Measurements from ENCODE around the gene OR10K1. TPM values are rescaled to one million over a fixed set of nuclear protein-coding genes. Genes with fewer than 3 reads are reported as not detected.

Gene OR10K1
- total and polyA plus RNA-seq, 3 donors from 2014 or later: not detected

DNA sequence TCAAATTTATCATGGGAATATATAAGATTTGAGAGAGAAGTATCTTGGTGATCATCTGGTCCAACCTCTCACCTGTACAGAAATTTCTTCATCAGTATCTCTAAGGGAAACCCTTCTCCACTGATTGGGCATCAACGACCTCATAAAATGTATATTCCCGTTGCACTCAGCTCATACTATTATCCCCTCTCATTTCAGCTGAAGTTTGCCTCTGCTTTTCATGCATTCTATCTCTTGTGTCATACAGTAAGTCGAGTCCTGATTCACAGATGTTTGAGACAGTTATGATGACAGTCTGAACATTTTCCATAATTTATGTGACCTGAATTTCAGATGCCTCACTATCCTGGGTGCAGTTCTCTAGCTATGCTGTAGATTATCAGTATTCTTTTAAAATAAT lies 31.4 kb downstream of the OR10K1 start:
- Histone ChIP-seq H3K4me3 (no peak overlapping the region), H3K27me3 (no peaks in the 10 kb centered on the region), H3K27ac (no peak overlapping the region), H3K9me3 (no peaks in the 10 kb centered on the region), H3K36me3 (ENCODE audit: low read depth, missing control alignments) (no peaks in the 10 kb centered on the region), H3K4me1 (no peaks in the 10 kb centered on the region)
- intact Hi-C loops (cut with DNase I; ENCODE audit: low total_unique reads): no loop called here
- WGBS, 2 donors: 81 to 88% methylated on average over 3 of the region's 3 CpGs
- TF ChIP-seq, protein P1, sequence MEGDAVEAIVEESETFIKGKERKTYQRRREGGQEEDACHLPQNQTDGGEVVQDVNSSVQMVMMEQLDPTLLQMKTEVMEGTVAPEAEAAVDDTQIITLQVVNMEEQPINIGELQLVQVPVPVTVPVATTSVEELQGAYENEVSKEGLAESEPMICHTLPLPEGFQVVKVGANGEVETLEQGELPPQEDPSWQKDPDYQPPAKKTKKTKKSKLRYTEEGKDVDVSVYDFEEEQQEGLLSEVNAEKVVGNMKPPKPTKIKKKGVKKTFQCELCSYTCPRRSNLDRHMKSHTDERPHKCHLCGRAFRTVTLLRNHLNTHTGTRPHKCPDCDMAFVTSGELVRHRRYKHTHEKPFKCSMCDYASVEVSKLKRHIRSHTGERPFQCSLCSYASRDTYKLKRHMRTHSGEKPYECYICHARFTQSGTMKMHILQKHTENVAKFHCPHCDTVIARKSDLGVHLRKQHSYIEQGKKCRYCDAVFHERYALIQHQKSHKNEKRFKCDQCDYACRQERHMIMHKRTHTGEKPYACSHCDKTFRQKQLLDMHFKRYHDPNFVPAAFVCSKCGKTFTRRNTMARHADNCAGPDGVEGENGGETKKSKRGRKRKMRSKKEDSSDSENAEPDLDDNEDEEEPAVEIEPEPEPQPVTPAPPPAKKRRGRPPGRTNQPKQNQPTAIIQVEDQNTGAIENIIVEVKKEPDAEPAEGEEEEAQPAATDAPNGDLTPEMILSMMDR (IDR thresholded peaks at IDR 0.05): no peak
- TF ChIP-seq POLR2A (IDR thresholded peaks at IDR 0.05): no peak
- no peak for DNase-seq

DNA sequence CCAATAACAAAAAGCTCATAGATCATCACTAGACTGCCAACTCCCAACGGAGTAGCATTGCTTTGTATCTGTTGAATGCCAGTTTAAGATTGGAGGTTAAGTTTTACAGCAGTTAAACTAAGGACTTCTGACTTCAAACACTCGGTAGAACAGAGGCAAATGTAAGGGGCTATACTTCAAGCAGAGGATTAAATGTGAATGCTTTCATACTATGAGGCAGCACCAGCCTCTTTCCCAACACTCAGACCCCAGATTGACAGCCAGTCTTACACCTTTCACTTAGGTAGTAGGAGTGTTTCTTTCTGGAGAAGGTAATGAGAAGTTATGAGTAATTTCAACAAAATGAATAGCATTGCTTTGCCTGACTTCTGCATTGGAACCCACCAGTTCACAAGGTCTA lies 33.2 kb downstream of the OR10K1 start:
- no peaks in the 10 kb centered on the region for H3K4me1 ChIP-seq
- 42 to 60% methylated on average over 2 of the region's 2 CpGs for WGBS, 2 donors
- no peaks in the 10 kb centered on the region for H3K27me3 ChIP-seq
- no peaks in the 10 kb centered on the region for H3K9me3 ChIP-seq
- intact Hi-C loops (cut with DNase I; ENCODE audit: low total_unique reads): no loop called here
- no peak overlapping the region for H3K4me3 ChIP-seq
- TF ChIP-seq, protein P1 (IDR thresholded peaks at IDR 0.05): no peak
- no peak for TF ChIP-seq POLR2A (IDR thresholded peaks at IDR 0.05)
- H3K27ac ChIP-seq: no peak overlapping the region
- no peak for DNase-seq
- no peaks in the 10 kb centered on the region for H3K36me3 ChIP-seq (ENCODE audit: low read depth, missing control alignments)

DNA sequence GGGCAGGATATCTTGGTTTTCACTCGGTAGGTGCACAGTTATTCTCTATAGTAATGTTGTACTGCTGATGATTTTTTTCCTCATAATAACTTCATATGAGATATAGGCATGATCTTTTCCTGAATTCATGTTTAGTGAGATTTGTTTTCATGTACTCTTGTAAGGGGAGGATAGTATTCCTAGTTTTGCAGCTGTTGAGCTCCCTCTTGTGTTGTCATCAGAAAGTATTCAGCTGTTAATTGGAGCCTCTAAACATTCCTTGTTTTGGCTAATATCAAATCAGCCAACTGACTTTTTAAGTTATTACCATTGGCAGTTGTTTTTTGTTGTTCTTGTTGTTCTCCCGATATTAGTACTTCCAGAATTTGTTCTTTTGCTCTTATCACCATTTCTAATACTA lies 34.7 kb downstream of the OR10K1 start:
- Histone ChIP-seq H3K27me3 (no peaks in the 10 kb centered on the region), H3K27ac (no peak overlapping the region), H3K36me3 (ENCODE audit: low read depth, missing control alignments) (no peaks in the 10 kb centered on the region), H3K4me1 (no peaks in the 10 kb centered on the region), H3K4me3 (no peak overlapping the region), H3K9me3 (no peaks in the 10 kb centered on the region)
- TF ChIP-seq POLR2A (IDR thresholded peaks at IDR 0.05): no peak
- TF ChIP-seq, protein P1 (IDR thresholded peaks at IDR 0.05): peak in 2 of 3 experiments; percentile 16 to 22
- 43 to 48% methylated on average over 2 of the region's 2 CpGs for WGBS, 2 donors
- intact Hi-C loops (cut with DNase I; ENCODE audit: low total_unique reads): no loop called here
- no peak for DNase-seq

DNA sequence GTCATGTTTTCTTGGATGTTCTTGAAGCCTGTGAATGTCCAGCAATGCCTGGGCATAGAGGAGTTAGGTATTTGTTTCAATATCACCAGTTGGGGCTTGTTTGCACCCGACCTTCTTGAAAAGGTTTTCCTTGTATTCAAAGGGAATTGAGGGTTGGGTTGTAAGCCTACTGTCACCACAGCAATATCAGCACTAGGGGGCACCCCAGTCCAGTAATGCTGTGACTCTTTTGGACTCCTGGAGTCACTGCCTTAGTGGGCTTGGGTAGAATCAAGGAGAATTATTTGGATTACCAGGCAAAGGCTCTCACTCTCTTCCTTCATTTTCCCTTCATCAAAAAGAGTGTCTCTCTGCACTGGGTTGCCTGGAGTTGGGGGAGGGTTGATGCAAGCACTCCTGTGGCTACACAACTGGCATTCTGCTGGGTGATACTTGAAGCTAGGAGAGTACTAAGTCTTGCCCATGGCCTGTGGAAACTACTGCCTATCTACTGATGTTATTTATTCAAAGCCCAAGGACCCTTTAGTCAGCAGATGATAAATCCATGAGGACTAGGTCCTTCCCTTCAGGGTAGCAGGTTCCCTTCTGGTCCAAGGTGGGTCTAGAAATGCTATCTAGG lies 44.8 kb downstream of the OR10K1 start:
- intact Hi-C loops (cut with DNase I; ENCODE audit: low total_unique reads): no loop called here
- no peaks in the 10 kb centered on the region for H3K9me3 ChIP-seq
- H3K36me3 ChIP-seq (ENCODE audit: low read depth, missing control alignments): no peaks in the 10 kb centered on the region
- no peak overlapping the region for H3K4me3 ChIP-seq
- no peaks in the 10 kb centered on the region for H3K4me1 ChIP-seq
- no peak overlapping the region for H3K27ac ChIP-seq
- WGBS, 2 donors: 56 to 80% methylated on average over 1 of the region's 1 CpG
- TF ChIP-seq, protein P1 (IDR thresholded peaks at IDR 0.05): peak in 1 of 3 experiments; percentile 41
- TF ChIP-seq POLR2A (IDR thresholded peaks at IDR 0.05): no peak
- peak; percentile 75 for DNase-seq
- no peaks in the 10 kb centered on the region for H3K27me3 ChIP-seq

DNA sequence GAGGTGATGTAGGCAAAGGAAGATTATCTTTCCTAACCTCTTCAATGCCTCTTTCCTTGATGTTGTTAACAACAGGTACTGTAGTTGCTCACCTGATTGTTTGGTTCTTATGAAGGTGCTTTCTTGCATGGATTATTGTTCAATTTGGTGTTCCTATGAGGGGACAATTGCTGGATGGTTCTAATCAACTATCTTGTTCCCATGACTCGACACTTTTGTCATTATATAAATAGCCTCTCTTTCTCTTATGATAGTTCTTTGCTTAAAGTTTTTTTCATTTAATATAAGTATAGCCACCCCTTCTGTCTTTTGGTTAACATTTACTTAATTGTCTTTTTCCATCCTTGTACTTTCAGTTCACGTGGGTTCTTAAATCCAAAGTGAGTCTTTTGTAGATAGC lies 45.9 kb downstream of the OR10K1 start:
- 92 to 96% methylated on average over 2 of the region's 2 CpGs for WGBS, 2 donors
- intact Hi-C loops (cut with DNase I; ENCODE audit: low total_unique reads): no loop called here
- TF ChIP-seq, protein P1 (IDR thresholded peaks at IDR 0.05): no peak
- no peak for TF ChIP-seq POLR2A (IDR thresholded peaks at IDR 0.05)

More for the DNA sequence above, 45.9 kb downstream of the OR10K1 start:
- Histone ChIP-seq H3K4me3 (no peak overlapping the region), H3K9me3 (no peaks in the 10 kb centered on the region), H3K36me3 (ENCODE audit: low read depth, missing control alignments) (no peaks in the 10 kb centered on the region), H3K27ac (no peak overlapping the region), H3K27me3 (no peaks in the 10 kb centered on the region), H3K4me1 (no peaks in the 10 kb centered on the region)
- DNase-seq: no peak
